NK-92 (cell line): Measurements from ENCODE around the gene ST3GAL3.

Source experiments
- DNase-seq: peaks from one replicate; lab custom pipeline; 2025; ENCODE audit not compliant: unreplicated experiment; lab: John Stamatoyannopoulos, UW

ST3GAL3 gene

GRCh38 chr1:43908226-43908625, 200.9 kb downstream of the ST3GAL3 start:
- DNase-seq, result no peak

GRCh38 chr1:43908858-43909257, 201.5 kb downstream of the ST3GAL3 start:
- DNase-seq, result no peak

GRCh38 chr1:43910343-43910742, 203.0 kb downstream of the ST3GAL3 start:
- no peak for DNase-seq

- no peak for DNase-seq
These were observed 205.3 kb downstream of the ST3GAL3 start for GRCh38 chr1:43912607-43913006.

GRCh38 chr1:43913051-43913501, 205.7 kb downstream of the ST3GAL3 start:
- no peak for DNase-seq

GRCh38 chr1:43913666-43914360, 206.5 kb downstream of the ST3GAL3 start:
- no peak for DNase-seq

- DNase-seq, result no peak
These were observed 207.5 kb downstream of the ST3GAL3 start for GRCh38 chr1:43914576-43915525.

- no peak for DNase-seq
These were observed 212.6 kb downstream of the ST3GAL3 start for GRCh38 chr1:43919906-43920305.

GRCh38 chr1:43921022-43921421, 213.7 kb downstream of the ST3GAL3 start:
- no peak for DNase-seq

- no peak for DNase-seq
These were observed 217.2 kb downstream of the ST3GAL3 start for GRCh38 chr1:43924516-43924915.

- no peak for DNase-seq
These were observed 218.5 kb downstream of the ST3GAL3 start for GRCh38 chr1:43925846-43926245.

GRCh38 chr1:43930168-43930948, 223.0 kb downstream of the ST3GAL3 start:
- no peak for DNase-seq

GRCh38 chr1:43930949-43931275, 223.6 kb downstream of the ST3GAL3 start:
- DNase-seq, result no peak

GRCh38 chr1:43931711-43932660, 224.7 kb downstream of the ST3GAL3 start:
- no peak for DNase-seq

- no peak for DNase-seq
These were observed 225.6 kb downstream of the ST3GAL3 start for GRCh38 chr1:43932786-43933385.

GRCh38 chr1:43933386-43934100, 226.2 kb downstream of the ST3GAL3 start, which contains the start of gene ARTN:
Gene ARTN (plus strand): TSS chr1:43933801. CDS start chr1:43935657, 1,856 bp downstream.
- no peak for DNase-seq

- DNase-seq, result no peak
These were observed 227.0 kb downstream of the ST3GAL3 start for GRCh38 chr1:43934101-43934985.

- DNase-seq, result no peak
These were observed 227.6 kb downstream of the ST3GAL3 start for GRCh38 chr1:43934986-43935324.
